Hepatocyte (in vitro differentiated cells): ENCODE measurements around the gene ETV2. TPM values are rescaled to one million over a fixed set of nuclear protein-coding genes. Genes with fewer than 3 reads are reported as not detected.
A peak's percentile ranks its signal among the peaks of the same experiment; 100 is the strongest.

ENCODE experiments used
- DNase-seq: peaks from one replicate; pipeline ENCODE4 v3.0.0-alpha.2; 2016; ENCODE audit warnings: low spot score
- H2AFZ ChIP-seq: fragments of 200-600 bp; sonication (generic); 2 replicates; pipeline ENCODE4 v1.6.0; 2016; ENCODE audit warnings: antibody characterized with exemption, mild to moderate bottlenecking
- H3K27ac ChIP-seq: fragments of 200-600 bp; sonication (generic); 2 replicates; pipeline ENCODE4 v1.5.1; 2016; ENCODE audit warnings: mild to moderate bottlenecking
- H3K27me3 ChIP-seq: fragments of 200-600 bp; sonication (generic); 2 replicates; pipeline ENCODE4 v1.6.1; 2016
- H3K36me3 ChIP-seq: fragments of 200-600 bp; sonication (generic); replicated peaks from 2 replicates; pipeline ENCODE4 v1.5.1; 2016; ENCODE audit warnings: low read depth; ENCODE audit not compliant: insufficient read depth
- H3K4me1 ChIP-seq: fragments of 200-600 bp; sonication (generic); 2 replicates; pipeline ENCODE4 v1.5.1; 2016; ENCODE audit warnings: mild to moderate bottlenecking, moderate library complexity; ENCODE audit not compliant: insufficient read depth
- H3K4me2 ChIP-seq: fragments of 200-600 bp; sonication (generic); 2 replicates; pipeline ENCODE4 v1.6.0; 2016
- H3K4me3 ChIP-seq: fragments of 200-600 bp; sonication (generic); 2 replicates; pipeline ENCODE4 v1.5.1; 2016; ENCODE audit warnings: mild to moderate bottlenecking
- H3K79me2 ChIP-seq: fragments of 200-600 bp; sonication (generic); 2 replicates; pipeline ENCODE4 v1.6.0; 2017; ENCODE audit warnings: mild to moderate bottlenecking
- H3K9me2 ChIP-seq: fragments of 200-600 bp; sonication (generic); replicated peaks from 2 replicates; pipeline ENCODE4 v1.6.0; 2017; ENCODE audit warnings: mild to moderate bottlenecking; ENCODE audit not compliant: insufficient read depth
- H3K9me3 ChIP-seq: fragments of 200-600 bp; sonication (generic); 2 replicates; pipeline ENCODE4 v1.5.1; 2016; ENCODE audit warnings: low read depth, mild to moderate bottlenecking
- H4K20me1 ChIP-seq: fragments of 200-600 bp; sonication (generic); 2 replicates; pipeline ENCODE4 v1.6.0; 2016; ENCODE audit warnings: mild to moderate bottlenecking; ENCODE audit not compliant: insufficient read depth, poor library complexity, severe bottlenecking
- CTCF ChIP-seq: fragments of 200-600 bp; sonication (generic); IDR thresholded peaks from 2 replicates; pipeline ENCODE4 v1.5.1; 2016; ENCODE audit warnings: antibody characterized with exemption, mild to moderate bottlenecking; ENCODE audit not compliant: poor library complexity
- EZH2 ChIP-seq: fragments of 200-600 bp; sonication (generic); IDR thresholded peaks from 2 replicates; pipeline ENCODE4 v1.6.1; 2016; ENCODE audit warnings: antibody characterized with exemption, mild to moderate bottlenecking, borderline replicate concordance
- EZH2phosphoT487 ChIP-seq: fragments of 200-600 bp; sonication (generic); IDR thresholded peaks from one replicate; pipeline ENCODE4 v1.6.1; 2018; ENCODE audit warnings: antibody characterized with exemption, mild to moderate bottlenecking, low read depth, moderate library complexity; ENCODE audit not compliant: unreplicated experiment, severe bottlenecking
- WGBS: methylation state at CpG from one replicate; pipeline ENCODE4 v1.1.6; 2016; ENCODE audit warnings: low lambda C conversion rate; ENCODE audit errors: missing lambda C conversion rate; 5-methylcytosine and 5-hydroxymethylcytosine counted together
- polyA plus RNA-seq: library from polyadenylated mRNA; unstranded; fragments of >200 nt; fragmentation: Nextera tagmentation; extraction: Ambion mirVana; gene quantifications from 2 replicates; pipeline ENCODE4 v1.2.1, GENCODE V29; 2016
- total RNA-seq: library from RNA; depleted of rRNA; stranded (reverse); fragments of >200 nt; gene quantifications from 2 replicates; pipeline ENCODE4 v1.2.3, GENCODE V29; 2014

The ETV2 gene
- total and polyA plus RNA-seq, 2 experiments from 2014 or later: 0.79 to 1.4 TPM

- Histone ChIP-seq H4K20me1 (no peaks in the 10 kb centered on the region), H3K4me3 (no peak overlapping the region), H3K9me2 (no peaks in the 10 kb centered on the region), H3K79me2 (no peaks in the 10 kb centered on the region), H3K36me3 (no peaks in the 10 kb centered on the region), H3K4me2 (no peak overlapping the region), H3K27me3 (no peaks in the 10 kb centered on the region), H3K9me3 (no peaks in the 10 kb centered on the region), H3K27ac (no peak overlapping the region), H2AFZ (no peak overlapping the region), H3K4me1 (no peaks in the 10 kb centered on the region)
- no peak for TF ChIP-seq EZH2phosphoT487
- no peak for TF ChIP-seq CTCF
- TF ChIP-seq EZH2: no peak
- WGBS: 78% methylated on average over 2 of the region's 2 CpGs
- DNase-seq: no peak
Observed at GRCh38 chr19:35608251-35608650, 33.3 kb upstream of the ETV2 start.

GRCh38 chr19:35609851-35610353 lies 31.6 kb upstream of the ETV2 start:
- no peaks in the 10 kb centered on the region for H3K9me2 ChIP-seq
- no peaks in the 10 kb centered on the region for H3K36me3 ChIP-seq
- H2AFZ ChIP-seq: no peak overlapping the region
- no peaks in the 10 kb centered on the region for H3K9me3 ChIP-seq
- H3K4me1 ChIP-seq: no peaks in the 10 kb centered on the region
- no peaks in the 10 kb centered on the region for H4K20me1 ChIP-seq
- H3K4me2 ChIP-seq: no peak overlapping the region
- WGBS: 82% methylated on average over 6 of the region's 6 CpGs
- H3K4me3 ChIP-seq: no peak overlapping the region
- TF ChIP-seq CTCF: no peak
- no peak for TF ChIP-seq EZH2
- no peak for TF ChIP-seq EZH2phosphoT487
- DNase-seq: no peak
- no peaks in the 10 kb centered on the region for H3K27me3 ChIP-seq
- H3K79me2 ChIP-seq: no peaks in the 10 kb centered on the region
- H3K27ac ChIP-seq: no peak overlapping the region

- no peak for DNase-seq
- H3K36me3 ChIP-seq: no peaks in the 10 kb centered on the region
- H4K20me1 ChIP-seq: no peaks in the 10 kb centered on the region
- H3K9me3 ChIP-seq: no peaks in the 10 kb centered on the region
- no peak overlapping the region for H3K27ac ChIP-seq
- WGBS: 44% methylated on average over 9 of the region's 9 CpGs
- H2AFZ ChIP-seq: peak overlapping the region; percentile 72
- no peaks in the 10 kb centered on the region for H3K27me3 ChIP-seq
- TF ChIP-seq EZH2: no peak
- no peak for TF ChIP-seq EZH2phosphoT487
- no peak for TF ChIP-seq CTCF
- H3K4me2 ChIP-seq: peak overlapping the region; percentile 92
- no peaks in the 10 kb centered on the region for H3K4me1 ChIP-seq
- H3K9me2 ChIP-seq: no peaks in the 10 kb centered on the region
- H3K79me2 ChIP-seq: no peaks in the 10 kb centered on the region
- no peak overlapping the region for H3K4me3 ChIP-seq
Observed at GRCh38 chr19:35612224-35612558, 29.4 kb upstream of the ETV2 start.
